Muscle of arm (tissue), 12 donors: ENCODE data around the gene TMEM219. TPM values are rescaled to one million over a fixed set of nuclear protein-coding genes. Genes with fewer than 3 reads are reported as not detected.

Experiments
- DNase-seq: peaks from one replicate; pipeline ENCODE4 v3.0.0-alpha.2; 2013
- polyA plus RNA-seq, 12 donors: library from polyadenylated mRNA; unstranded; fragments of 120-200 nt; gene quantifications; one replicate each; pipeline ENCODE4 v1.2.1, GENCODE V29; 2013; ENCODE audit not compliant: insufficient read length in 12 of 12

TMEM219 gene
- polyA plus RNA-seq, 12 donors: 54.9 to 69.3 (median 60.5) TPM; not detected in 1

- no peak for DNase-seq
Observed at GRCh38 chr16:29977063-29977825, 15.4 kb downstream of the TMEM219 start.

DNA sequence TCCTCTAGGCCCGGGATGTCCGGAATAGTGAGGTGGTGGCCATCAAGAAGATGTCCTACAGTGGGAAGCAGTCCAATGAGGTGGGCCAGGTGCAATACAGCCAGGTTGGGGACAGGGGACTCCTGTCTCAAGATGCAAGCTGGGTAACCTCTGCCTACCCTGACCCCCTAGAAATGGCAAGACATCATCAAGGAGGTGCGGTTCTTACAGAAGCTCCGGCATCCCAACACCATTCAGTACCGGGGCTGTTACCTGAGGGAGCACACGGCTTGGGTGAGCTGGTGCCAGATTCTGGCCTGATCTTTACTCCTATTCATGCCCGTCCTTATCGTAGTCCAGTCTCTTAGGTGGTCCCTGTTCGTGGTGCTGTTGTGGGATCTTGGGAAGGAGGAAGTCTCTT is 16.2 kb downstream of the TMEM219 start:
- DNase-seq: no peak

GRCh38 chr16:29978564-29979270 is 16.8 kb downstream of the TMEM219 start:
- DNase-seq: no peak

DNA sequence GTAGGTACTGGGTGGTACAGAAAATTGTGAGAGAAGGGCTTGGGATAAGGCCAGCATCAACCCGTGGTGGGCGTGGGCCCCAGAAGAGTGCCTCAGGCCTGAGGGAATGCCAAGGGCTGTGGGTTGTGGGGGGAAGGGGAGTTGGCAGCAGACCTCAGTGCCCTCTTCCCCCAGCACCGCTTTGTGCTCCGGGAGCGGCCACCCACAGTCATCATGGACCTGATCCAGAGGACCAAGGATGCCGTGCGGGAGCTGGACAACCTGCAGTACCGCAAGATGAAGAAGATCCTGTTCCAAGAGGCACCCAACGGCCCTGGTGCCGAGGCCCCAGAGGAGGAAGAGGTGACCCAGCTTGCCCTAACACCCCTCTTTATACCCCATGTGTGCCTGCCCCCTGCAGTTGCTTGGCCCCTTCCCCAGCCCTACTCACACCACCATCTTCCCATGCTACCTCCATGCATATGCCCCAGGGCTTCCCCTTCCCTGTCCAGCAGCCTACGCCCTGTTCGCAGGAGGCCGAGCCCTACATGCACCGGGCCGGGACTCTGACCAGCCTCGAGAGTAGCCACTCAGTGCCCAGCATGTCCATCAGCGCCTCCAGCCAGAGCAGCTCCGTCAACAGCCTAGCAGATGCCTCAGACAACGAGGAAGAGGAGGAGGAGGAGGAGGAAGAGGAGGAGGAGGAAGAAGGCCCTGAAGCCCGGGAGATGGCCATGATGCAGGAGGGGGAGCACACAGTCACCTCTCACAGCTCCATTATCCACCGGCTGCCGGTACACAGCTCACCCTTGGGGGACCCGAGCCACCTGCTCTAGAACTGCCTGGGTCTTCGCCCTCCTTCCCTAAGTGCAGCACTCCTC is 20.9 kb downstream of the TMEM219 start:
- DNase-seq: no peak

DNA sequence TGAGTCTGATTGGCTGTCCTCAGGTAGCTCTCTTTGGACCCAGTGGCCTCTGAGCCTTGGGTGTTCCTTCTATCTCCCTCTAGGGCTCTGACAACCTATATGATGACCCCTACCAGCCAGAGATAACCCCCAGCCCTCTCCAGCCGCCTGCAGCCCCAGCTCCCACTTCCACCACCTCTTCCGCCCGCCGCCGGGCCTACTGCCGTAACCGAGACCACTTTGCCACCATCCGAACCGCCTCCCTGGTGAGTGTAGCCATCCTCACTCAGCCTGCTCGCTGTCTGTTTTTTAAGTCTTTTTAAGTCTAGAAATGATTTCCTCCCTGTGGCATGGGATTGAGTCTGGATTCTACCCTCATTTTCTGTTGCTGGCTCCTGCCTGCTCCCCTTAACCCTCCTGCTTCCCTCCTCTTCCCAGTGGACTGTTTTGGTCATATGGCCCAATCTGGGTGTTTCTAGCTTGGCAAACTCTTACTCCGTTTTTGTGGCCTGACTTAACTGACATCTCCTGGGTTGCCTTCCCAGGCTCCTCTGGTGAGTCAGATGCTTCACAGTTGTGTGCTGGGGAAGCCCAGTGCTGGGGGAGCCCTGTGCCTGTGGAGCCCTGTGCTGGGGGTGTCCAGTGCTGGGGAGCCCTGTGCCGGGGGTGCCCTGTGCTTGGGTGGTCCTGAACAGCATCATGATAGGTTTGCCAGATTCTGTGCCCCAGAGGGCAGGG is 21.7 kb downstream of the TMEM219 start:
- no peak for DNase-seq

GRCh38 chr16:29984137-29984763 is 22.4 kb downstream of the TMEM219 start:
- DNase-seq: no peak

- no peak for DNase-seq
Observed at GRCh38 chr16:29984764-29985147, 22.9 kb downstream of the TMEM219 start.

DNA sequence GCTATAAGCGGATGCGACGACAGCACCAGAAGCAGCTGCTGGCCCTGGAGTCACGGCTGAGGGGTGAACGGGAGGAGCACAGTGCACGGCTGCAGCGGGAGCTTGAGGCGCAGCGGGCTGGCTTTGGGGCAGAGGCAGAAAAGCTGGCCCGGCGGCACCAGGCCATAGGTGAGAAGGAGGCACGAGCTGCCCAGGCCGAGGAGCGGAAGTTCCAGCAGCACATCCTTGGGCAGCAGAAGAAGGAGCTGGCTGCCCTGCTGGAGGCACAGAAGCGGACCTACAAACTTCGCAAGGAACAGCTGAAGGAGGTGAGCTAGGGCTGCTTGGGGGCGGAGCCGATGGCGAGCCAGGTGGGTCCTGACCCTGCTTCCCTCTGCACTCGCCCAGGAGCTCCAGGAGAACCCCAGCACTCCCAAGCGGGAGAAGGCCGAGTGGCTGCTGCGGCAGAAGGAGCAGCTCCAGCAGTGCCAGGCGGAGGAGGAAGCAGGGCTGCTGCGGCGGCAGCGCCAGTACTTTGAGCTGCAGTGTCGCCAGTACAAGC is 23.5 kb downstream of the TMEM219 start:
- DNase-seq: no peak

GRCh38 chr16:29986231-29986630 is 24.4 kb downstream of the TMEM219 start:
- no peak for DNase-seq

DNA sequence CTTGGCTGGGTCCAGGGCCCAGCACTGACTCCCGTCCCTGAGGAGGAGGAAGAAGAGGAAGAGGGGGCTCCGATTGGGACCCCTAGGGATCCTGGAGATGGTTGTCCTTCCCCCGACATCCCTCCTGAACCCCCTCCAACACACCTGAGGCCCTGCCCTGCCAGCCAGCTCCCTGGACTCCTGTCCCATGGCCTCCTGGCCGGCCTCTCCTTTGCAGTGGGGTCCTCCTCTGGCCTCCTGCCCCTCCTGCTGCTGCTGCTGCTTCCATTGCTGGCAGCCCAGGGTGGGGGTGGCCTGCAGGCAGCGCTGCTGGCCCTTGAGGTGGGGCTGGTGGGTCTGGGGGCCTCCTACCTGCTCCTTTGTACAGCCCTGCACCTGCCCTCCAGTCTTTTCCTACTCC is 25.1 kb downstream of the TMEM219 start:
- DNase-seq: no peak

DNA sequence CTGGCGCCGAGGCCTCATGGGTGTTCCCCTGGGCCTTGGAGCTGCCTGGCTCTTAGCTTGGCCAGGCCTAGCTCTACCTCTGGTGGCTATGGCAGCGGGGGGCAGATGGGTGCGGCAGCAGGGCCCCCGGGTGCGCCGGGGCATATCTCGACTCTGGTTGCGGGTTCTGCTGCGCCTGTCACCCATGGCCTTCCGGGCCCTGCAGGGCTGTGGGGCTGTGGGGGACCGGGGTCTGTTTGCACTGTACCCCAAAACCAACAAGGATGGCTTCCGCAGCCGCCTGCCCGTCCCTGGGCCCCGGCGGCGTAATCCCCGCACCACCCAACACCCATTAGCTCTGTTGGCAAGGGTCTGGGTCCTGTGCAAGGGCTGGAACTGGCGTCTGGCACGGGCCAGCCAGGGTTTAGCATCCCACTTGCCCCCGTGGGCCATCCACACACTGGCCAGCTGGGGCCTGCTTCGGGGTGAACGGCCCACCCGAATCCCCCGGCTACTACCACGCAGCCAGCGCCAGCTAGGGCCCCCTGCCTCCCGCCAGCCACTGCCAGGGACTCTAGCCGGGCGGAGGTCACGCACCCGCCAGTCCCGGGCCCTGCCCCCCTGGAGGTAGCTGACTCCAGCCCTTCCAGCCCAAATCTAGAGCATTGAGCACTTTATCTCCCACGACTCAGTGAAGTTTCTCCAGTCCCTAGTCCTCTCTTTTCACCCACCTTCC is 25.6 kb downstream of the TMEM219 start:
- DNase-seq: no peak

GRCh38 chr16:29988346-29989075 is 26.6 kb downstream of the TMEM219 start:
- no peak for DNase-seq

DNA sequence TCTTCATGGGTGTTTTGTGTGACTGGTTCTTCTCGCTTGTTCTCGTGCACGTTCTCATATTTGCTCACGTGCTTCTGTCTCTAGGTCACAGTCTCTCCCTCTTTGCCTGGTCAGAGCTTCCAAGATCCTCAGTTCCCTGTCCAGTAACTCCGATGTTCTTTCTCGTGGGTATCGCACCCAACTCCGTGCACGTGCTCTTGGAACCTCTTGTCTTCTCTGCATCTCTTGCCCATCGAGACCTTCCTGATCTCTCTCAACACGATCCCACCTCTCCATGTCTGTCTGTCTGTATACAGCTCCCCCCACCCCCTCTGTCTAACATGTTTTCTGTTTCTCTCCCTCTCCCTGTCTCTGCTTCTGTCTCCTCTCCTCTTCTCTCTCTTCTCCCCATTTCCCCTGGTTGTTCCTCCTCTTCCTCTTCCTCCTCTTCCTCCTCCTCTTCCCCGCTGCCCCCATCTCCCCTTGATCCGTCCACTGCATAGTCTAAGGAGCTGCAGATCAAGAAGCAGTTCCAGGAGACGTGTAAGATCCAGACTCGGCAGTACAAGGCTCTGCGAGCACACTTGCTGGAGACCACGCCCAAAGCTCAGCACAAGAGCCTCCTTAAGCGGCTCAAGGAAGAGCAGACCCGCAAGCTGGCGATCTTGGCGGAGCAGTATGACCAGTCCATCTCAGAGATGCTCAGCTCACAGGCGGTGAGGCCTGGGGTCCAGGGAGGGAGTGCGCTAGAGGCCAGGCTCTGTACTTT is 27.4 kb downstream of the TMEM219 start:
- DNase-seq: no peak

- no peak for DNase-seq
Observed at GRCh38 chr16:29990034-29990433, 28.2 kb downstream of the TMEM219 start.

- DNase-seq: no peak
Observed at GRCh38 chr16:29990883-29991570, 29.1 kb downstream of the TMEM219 start.

GRCh38 chr16:29991571-29991904 is 29.7 kb downstream of the TMEM219 start:
- no peak for DNase-seq

DNA sequence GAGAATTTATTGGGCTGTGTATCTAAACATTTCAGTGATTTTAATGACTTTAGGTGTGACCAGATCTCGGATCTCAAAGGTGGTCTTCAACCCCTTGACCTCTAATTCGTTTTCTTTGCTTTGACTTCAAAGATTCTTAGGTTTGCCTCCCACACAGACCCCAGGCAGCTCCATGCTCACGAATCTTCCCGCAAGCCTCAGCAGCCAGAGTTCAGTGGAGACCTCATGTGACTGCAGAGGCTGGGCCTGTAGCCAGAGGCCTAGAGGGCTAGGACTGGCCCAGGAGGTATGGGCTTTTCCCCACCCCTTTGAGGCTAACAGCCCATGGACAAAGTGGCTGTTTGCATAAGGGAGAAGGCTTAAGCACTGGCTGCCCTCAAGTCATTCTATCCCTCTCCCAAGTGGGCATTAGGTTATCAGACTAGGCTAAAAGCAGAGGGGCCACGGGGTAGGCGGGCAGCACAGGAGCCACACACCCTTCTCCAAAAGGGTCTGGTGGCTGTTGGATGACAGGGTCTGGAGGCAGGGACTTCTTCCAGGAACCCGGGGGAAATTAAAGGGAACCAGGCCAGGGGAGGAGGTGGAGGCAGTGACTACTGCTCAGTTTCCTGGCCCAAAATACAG is 30.6 kb downstream of the TMEM219 start:
- DNase-seq: no peak
